ENCODE measurements around the gene PPAN. TPM values are rescaled to one million over a fixed set of nuclear protein-coding genes. Genes with fewer than 3 reads are reported as not detected.
A peak's percentile ranks its signal among the peaks of the same experiment; 100 is the strongest.

PPAN gene
- total RNA-seq, 1 experiment from 2014 or later, result 155 TPM

- DNase-seq, result no peak
- no peaks in the 10 kb centered on the region for H3K27me3 ChIP-seq
- no peak overlapping the region for H3K4me3 ChIP-seq
- peaks cover 99% of the 10 kb centered on the region for H3K36me3 ChIP-seq
- H3K9me3 ChIP-seq, result no peaks in the 10 kb centered on the region
Observed at GRCh38 chr19:10143681-10144080, 37.5 kb downstream of the PPAN start.

- no peak for DNase-seq
- Histone ChIP-seq H3K4me3 (no peak overlapping the region), H3K27me3 (no peaks in the 10 kb centered on the region), H3K9me3 (no peaks in the 10 kb centered on the region), H3K36me3 (peaks cover 99% of the 10 kb centered on the region)
Observed at GRCh38 chr19:10144361-10144760, 38.2 kb downstream of the PPAN start.

- H3K27me3 ChIP-seq, result no peaks in the 10 kb centered on the region
- H3K36me3 ChIP-seq, result peaks cover 99% of the 10 kb centered on the region
- no peaks in the 10 kb centered on the region for H3K9me3 ChIP-seq
- H3K4me3 ChIP-seq, result no peak overlapping the region
- no peak for DNase-seq
Observed at GRCh38 chr19:10145031-10145430, 38.9 kb downstream of the PPAN start.

GRCh38 chr19:10146142-10146541, 40.0 kb downstream of the PPAN start:
- H3K4me3 ChIP-seq, result no peak overlapping the region
- H3K36me3 ChIP-seq, result peaks cover 99% of the 10 kb centered on the region
- no peaks in the 10 kb centered on the region for H3K27me3 ChIP-seq
- H3K9me3 ChIP-seq, result no peaks in the 10 kb centered on the region
- no peak for DNase-seq

- Histone ChIP-seq H3K27me3 (no peaks in the 10 kb centered on the region), H3K4me3 (no peak overlapping the region), H3K36me3 (peaks cover 96% of the 10 kb centered on the region), H3K9me3 (no peaks in the 10 kb centered on the region)
- DNase-seq, result no peak
Observed at GRCh38 chr19:10149427-10149826, 43.3 kb downstream of the PPAN start.

- DNase-seq, result no peak
- Histone ChIP-seq H3K9me3 (no peaks in the 10 kb centered on the region), H3K27me3 (no peaks in the 10 kb centered on the region), H3K4me3 (no peak overlapping the region), H3K36me3 (peaks cover 94% of the 10 kb centered on the region)
Observed at GRCh38 chr19:10151521-10151920, 45.4 kb downstream of the PPAN start.

GRCh38 chr19:10152100-10152499, 45.9 kb downstream of the PPAN start:
- DNase-seq, result no peak
- Histone ChIP-seq H3K9me3 (no peaks in the 10 kb centered on the region), H3K36me3 (peaks cover 94% of the 10 kb centered on the region), H3K27me3 (no peaks in the 10 kb centered on the region), H3K4me3 (no peak overlapping the region)

- no peaks in the 10 kb centered on the region for H3K27me3 ChIP-seq
- peak; percentile 63 for DNase-seq
- peaks cover 96% of the 10 kb centered on the region for H3K36me3 ChIP-seq
- H3K9me3 ChIP-seq, result no peaks in the 10 kb centered on the region
- no peak overlapping the region for H3K4me3 ChIP-seq
Observed at GRCh38 chr19:10155839-10156238, 49.7 kb downstream of the PPAN start.

- Histone ChIP-seq H3K4me3 (no peak overlapping the region), H3K27me3 (no peaks in the 10 kb centered on the region), H3K9me3 (no peaks in the 10 kb centered on the region), H3K36me3 (peaks cover 98% of the 10 kb centered on the region)
- no peak for DNase-seq
Observed at GRCh38 chr19:10158071-10158470, 51.9 kb downstream of the PPAN start.

GRCh38 chr19:10158485-10158884, 52.3 kb downstream of the PPAN start:
- no peak for DNase-seq
- H3K27me3 ChIP-seq, result no peaks in the 10 kb centered on the region
- H3K4me3 ChIP-seq, result no peak overlapping the region
- no peaks in the 10 kb centered on the region for H3K9me3 ChIP-seq
- H3K36me3 ChIP-seq, result peaks cover 98% of the 10 kb centered on the region

GRCh38 chr19:10159610-10160009, 53.4 kb downstream of the PPAN start:
- H3K36me3 ChIP-seq, result peaks cover 98% of the 10 kb centered on the region
- H3K4me3 ChIP-seq, result no peak overlapping the region
- no peaks in the 10 kb centered on the region for H3K9me3 ChIP-seq
- no peak for DNase-seq
- no peaks in the 10 kb centered on the region for H3K27me3 ChIP-seq

Other genes with a start within 250 kb of the PPAN start
- 5.6 and 7.0 TPM in 2 replicates for gene OLFM2, start 169.8 kb upstream of the PPAN start, total RNA-seq (2014; rRNA removed; shearing (Covaris generic); ENCODE audit: low replicate concordance)
- 2.4 and 3.1 TPM in 2 replicates for gene COL5A3, start 95.9 kb upstream of the PPAN start, total RNA-seq (2014; rRNA removed; shearing (Covaris generic); ENCODE audit: low replicate concordance)
- gene RDH8, start 92.9 kb upstream of the PPAN start, total RNA-seq (2014; rRNA removed; shearing (Covaris generic); ENCODE audit: low replicate concordance), result not detected in 2 replicates
- gene SHFL, start 20.0 kb upstream of the PPAN start, total RNA-seq (2014; rRNA removed; shearing (Covaris generic); ENCODE audit: low replicate concordance), result 22.5 and 28.9 TPM in 2 replicates
- gene ANGPTL6, start 3.7 kb upstream of the PPAN start, total RNA-seq (2014; rRNA removed; shearing (Covaris generic); ENCODE audit: low replicate concordance), result not detected in 2 replicates
- 2.0 and 5.9 TPM in 2 replicates for gene P2RY11, start 5.3 kb downstream of the PPAN start, total RNA-seq (2014; rRNA removed; shearing (Covaris generic); ENCODE audit: low replicate concordance)
- gene EIF3G, start 13.5 kb downstream of the PPAN start, total RNA-seq (2014; rRNA removed; shearing (Covaris generic); ENCODE audit: low replicate concordance), result 677 and 743 TPM in 2 replicates
- 73.4 and 138 TPM in 2 replicates for gene DNMT1, start 88.6 kb downstream of the PPAN start, total RNA-seq (2014; rRNA removed; shearing (Covaris generic); ENCODE audit: low replicate concordance)
- gene S1PR2, start 125.0 kb downstream of the PPAN start, total RNA-seq (2014; rRNA removed; shearing (Covaris generic); ENCODE audit: low replicate concordance), result 14.0 and 14.6 TPM in 2 replicates
- gene MRPL4, start 145.9 kb downstream of the PPAN start, total RNA-seq (2014; rRNA removed; shearing (Covaris generic); ENCODE audit: low replicate concordance), result 188 and 218 TPM in 2 replicates
- 3.8 and 5.1 TPM in 2 replicates for gene ICAM1, start 164.8 kb downstream of the PPAN start, total RNA-seq (2014; rRNA removed; shearing (Covaris generic); ENCODE audit: low replicate concordance)
- not detected in 2 replicates for gene ICAM4, start 180.6 kb downstream of the PPAN start, total RNA-seq (2014; rRNA removed; shearing (Covaris generic); ENCODE audit: low replicate concordance)
- gene ICAM5, start 183.6 kb downstream of the PPAN start, total RNA-seq (2014; rRNA removed; shearing (Covaris generic); ENCODE audit: low replicate concordance), result not detected in 2 replicates
- 0.43 TPM in 1 of 2 replicates, not detected in the other for gene ZGLP1, start 203.5 kb downstream of the PPAN start, total RNA-seq (2014; rRNA removed; shearing (Covaris generic); ENCODE audit: low replicate concordance)
- gene FDX2, start 209.7 kb downstream of the PPAN start, total RNA-seq (2014; rRNA removed; shearing (Covaris generic); ENCODE audit: low replicate concordance), result 30.8 and 43.8 TPM in 2 replicates
- 21.0 and 30.3 TPM in 2 replicates for gene RAVER1, start 227.2 kb downstream of the PPAN start, total RNA-seq (2014; rRNA removed; shearing (Covaris generic); ENCODE audit: low replicate concordance)
- 20.4 and 31.7 TPM in 2 replicates for gene ICAM3, start 233.3 kb downstream of the PPAN start, total RNA-seq (2014; rRNA removed; shearing (Covaris generic); ENCODE audit: low replicate concordance)

Measured in MG63 (cell line).